ENCODE measurements around the gene RNF167.

DNA sequence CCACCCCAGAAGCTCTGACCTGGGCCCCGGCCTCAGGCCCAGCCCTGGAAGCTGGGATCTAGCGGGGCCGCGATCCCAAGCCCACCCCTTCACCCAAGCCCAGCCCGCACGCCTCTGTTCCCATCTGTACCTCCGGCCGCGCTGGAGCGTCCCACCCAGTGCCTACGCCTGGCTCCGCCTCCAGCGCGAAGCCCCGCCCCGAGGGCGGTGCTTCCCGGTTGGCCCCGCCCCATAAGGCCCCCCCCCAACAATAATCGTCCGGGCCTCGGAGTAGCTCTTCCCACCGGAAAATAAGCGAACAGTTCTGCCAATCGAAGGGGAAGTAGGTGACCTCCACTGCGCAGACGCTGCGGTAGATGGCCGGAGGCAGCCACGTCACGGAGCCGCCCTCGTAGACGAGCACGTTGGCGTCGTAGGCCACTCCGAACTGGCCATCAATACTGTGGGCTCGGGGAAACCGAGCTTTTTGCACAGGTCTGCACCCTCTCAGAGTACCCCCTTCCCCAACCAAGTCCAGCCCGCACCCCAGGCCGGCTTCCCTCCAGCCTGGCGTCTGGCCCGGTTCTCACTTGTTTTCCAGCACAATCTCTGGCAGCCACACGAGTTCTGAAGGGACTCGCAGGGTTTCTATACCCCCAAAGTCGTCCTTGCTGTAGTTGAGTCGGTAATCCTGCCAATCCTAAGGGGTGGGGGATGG, 38.3 kb upstream of the RNF167 start:
- TF ChIP-seq POLR2A (IDR thresholded peaks at IDR 0.05) (no peak), POLR2AphosphoS5 (IDR thresholded peaks at IDR 0.05) (no peak), EP300 (IDR thresholded peaks at IDR 0.05; ENCODE audit: low read depth) (no peak)
- TF ChIP-seq, protein P1, sequence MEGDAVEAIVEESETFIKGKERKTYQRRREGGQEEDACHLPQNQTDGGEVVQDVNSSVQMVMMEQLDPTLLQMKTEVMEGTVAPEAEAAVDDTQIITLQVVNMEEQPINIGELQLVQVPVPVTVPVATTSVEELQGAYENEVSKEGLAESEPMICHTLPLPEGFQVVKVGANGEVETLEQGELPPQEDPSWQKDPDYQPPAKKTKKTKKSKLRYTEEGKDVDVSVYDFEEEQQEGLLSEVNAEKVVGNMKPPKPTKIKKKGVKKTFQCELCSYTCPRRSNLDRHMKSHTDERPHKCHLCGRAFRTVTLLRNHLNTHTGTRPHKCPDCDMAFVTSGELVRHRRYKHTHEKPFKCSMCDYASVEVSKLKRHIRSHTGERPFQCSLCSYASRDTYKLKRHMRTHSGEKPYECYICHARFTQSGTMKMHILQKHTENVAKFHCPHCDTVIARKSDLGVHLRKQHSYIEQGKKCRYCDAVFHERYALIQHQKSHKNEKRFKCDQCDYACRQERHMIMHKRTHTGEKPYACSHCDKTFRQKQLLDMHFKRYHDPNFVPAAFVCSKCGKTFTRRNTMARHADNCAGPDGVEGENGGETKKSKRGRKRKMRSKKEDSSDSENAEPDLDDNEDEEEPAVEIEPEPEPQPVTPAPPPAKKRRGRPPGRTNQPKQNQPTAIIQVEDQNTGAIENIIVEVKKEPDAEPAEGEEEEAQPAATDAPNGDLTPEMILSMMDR (IDR thresholded peaks at IDR 0.05), result no peak
